GM12873 (cell line): ENCODE measurements around the gene TFAP2A.

Source experiments
- TF ChIP-seq, protein P1 (sequence below): IDR thresholded peaks from 2 replicates; pipeline ENCODE4 v1.5.1; 2012; ENCODE audit warnings: low read depth, mild to moderate bottlenecking, moderate library complexity, low read length, control low read depth; ENCODE audit not compliant: insufficient read depth; ENCODE audit errors: missing control alignments

Gene TFAP2A

DNA sequence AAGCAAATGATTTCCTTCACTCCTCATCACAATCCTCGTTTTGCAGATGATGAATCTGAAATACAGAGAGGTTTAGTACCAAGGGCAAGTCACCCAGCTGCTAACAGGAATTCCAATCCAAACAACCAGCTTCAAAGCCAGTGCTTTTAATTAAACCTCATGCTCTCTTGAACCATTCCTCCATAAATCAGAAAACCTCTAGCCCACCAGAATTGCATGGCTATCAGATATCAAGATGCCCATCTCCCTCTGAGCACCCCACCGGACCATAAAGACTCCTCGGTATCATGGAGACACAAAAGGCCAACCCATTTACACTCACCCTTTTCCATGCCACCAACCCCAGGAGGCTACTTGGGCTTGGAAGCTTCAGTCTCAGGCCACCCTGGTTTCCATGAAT, 46.0 kb downstream of the TFAP2A start:
- TF ChIP-seq, protein P1, sequence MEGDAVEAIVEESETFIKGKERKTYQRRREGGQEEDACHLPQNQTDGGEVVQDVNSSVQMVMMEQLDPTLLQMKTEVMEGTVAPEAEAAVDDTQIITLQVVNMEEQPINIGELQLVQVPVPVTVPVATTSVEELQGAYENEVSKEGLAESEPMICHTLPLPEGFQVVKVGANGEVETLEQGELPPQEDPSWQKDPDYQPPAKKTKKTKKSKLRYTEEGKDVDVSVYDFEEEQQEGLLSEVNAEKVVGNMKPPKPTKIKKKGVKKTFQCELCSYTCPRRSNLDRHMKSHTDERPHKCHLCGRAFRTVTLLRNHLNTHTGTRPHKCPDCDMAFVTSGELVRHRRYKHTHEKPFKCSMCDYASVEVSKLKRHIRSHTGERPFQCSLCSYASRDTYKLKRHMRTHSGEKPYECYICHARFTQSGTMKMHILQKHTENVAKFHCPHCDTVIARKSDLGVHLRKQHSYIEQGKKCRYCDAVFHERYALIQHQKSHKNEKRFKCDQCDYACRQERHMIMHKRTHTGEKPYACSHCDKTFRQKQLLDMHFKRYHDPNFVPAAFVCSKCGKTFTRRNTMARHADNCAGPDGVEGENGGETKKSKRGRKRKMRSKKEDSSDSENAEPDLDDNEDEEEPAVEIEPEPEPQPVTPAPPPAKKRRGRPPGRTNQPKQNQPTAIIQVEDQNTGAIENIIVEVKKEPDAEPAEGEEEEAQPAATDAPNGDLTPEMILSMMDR: no peak

DNA sequence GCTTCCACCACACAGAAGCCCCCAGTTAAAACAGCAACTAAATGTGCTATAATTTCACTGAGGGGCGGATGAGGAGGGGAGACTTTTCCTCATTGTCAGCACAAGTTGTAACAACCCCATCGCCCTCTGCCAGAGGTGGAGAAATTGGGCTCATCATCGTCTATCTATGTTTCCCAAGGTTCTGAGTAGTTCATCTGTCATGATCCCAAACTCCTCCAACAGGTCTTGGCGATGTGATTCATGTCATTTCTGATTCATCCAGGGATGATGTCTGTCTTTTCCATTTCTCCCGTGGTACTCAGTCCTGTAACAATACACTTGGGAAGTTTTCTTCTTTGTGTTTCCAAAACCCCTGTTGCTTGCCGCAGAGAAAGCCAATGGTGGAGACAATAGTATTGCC, 51.0 kb downstream of the TFAP2A start:
- TF ChIP-seq, protein P1: no peak

DNA sequence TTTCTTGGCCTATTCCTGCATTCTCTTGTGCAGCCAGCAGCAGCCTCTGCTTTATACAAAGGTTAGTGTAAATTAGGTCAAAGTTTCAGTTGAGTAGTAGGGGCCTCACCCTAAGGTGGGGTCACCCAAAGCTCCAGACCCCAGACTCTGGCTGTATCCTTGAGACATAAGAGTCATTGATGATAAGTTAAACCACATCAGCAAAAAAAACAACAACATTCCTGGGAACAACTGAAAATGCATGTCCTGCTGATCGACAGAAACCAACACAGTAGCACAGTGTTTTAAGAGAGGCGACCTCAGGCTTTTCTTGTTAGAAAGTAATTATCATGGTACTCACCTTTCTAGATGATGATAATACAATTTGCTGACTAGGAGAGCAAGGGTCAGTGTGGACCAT, 52.6 kb downstream of the TFAP2A start:
- TF ChIP-seq, protein P1: no peak

DNA sequence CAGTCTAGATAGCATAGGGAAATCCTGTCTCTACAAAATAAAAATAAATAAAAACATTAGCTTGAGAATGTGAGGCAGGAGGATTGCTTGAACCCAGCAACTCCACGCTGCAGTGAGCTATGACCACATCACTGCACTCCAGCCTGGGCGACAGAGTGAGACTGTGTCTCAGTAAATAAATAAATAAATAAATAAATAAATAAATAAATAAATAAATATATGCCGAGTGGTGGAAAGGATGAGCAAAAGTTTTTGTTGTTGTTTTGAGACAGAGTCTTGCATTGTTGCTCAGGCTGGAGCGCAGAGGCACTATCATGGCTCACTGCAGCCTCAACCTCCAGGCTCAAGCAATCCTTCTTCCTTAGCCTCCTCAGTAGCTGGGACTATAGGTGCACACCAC, 53.4 kb downstream of the TFAP2A start:
- TF ChIP-seq, protein P1: no peak

DNA sequence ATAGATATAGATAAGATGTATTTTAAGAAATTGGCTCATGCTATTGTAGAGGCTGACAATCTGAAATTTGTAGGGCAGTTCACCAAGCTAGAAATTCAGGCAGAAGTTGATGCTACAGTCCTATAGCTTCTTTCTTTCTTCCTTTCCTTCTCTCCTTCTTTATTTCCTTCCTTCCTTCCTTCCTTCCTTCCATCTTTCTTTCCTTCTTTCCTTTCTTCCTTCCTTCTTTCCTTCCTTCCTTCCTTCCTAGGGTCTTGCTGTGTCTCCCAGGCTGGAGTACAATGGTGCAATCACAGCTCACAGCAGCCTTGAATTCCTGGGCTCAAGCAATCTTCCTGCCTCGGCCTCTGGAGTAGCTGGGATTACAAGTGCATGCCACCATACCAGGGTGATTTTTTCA, 55.3 kb downstream of the TFAP2A start:
- TF ChIP-seq, protein P1: no peak

DNA sequence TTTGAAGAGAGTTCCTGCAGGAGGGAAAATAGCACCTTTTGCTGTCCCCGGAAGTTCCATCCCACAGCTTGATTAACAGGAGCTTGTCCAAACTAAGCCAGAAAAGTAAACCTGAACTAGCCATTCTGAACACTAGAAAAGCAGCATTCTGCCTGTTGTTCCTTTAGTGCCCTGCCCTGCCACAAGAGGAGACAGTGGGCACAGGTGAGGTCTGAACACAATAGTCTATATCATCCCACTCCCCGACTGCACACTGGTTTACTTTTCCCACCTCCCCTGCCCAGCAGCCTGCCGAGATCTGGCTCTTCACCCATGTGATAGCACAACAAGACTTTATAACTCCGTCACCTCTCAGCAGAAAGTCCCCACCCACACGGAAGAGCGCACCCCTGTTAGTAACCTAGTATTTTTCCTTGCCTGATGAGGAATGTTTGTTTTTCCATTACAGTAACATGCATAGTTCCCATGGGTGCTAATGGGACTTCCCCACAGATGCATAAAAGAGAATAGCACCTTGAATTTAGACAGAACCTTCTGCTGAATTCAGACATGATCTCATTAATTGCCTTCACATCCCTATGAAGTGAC, 59.7 kb downstream of the TFAP2A start:
- TF ChIP-seq, protein P1: peak; percentile 3

DNA sequence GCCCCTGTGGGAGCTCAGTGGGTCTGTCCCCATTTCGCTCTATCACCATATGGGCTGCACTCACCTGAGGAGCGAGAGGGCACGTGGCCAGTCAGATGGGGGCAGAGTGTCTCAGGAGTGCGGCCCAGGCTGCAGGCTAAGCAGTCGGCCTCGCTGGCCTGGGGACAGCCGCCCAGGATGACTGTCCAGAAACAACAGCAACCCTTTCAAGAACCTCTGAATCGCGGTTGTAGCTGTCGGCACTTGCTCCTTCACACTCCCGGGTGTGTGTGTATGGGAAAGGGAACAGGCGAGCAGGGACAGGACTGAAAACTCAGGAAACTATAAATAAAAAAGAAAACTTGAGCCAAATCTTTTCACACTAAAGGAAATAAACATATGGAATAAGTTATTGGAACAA, 63.1 kb downstream of the TFAP2A start:
- TF ChIP-seq, protein P1: no peak
